ENCODE measurements around the gene SLC39A6.
A peak's percentile ranks its signal among the peaks of the same experiment; 100 is the strongest.
"Not testable (repeated sequence)": the region's sequence is repeated elsewhere in the genome, so short reads cannot be mapped to it uniquely, and the experiment has no call there.

SLC39A6 gene

GRCh38 chr18:36099311-36099710 is 29.8 kb downstream of the SLC39A6 start:
- Histone ChIP-seq H3K4me3 (no peak overlapping the region), H3K36me3 (ENCODE audit: insufficient read depth, low read length) (no peaks in the 10 kb centered on the region), H3K9me3 (ENCODE audit: low read depth, low read length) (no peaks in the 10 kb centered on the region), H3K9ac (ENCODE audit: insufficient read length) (no peak overlapping the region), H3K27ac (no peak overlapping the region)
- TF ChIP-seq EZH2 (IDR thresholded peaks at IDR 0.05) (no peak), POLR2AphosphoS5 (IDR thresholded peaks at IDR 0.05; ENCODE audit: borderline replicate concordance, low read depth, low read length) (no peak), FOXP2 (optimal IDR thresholded peaks at IDR 0.05; ENCODE audit: control extremely low read depth, extremely low read length, insufficient read depth) (no peak)
- no peak for DNase-seq (ENCODE audit: low read depth, low spot score)

- no peak for DNase-seq (ENCODE audit: low read depth, low spot score)
- TF ChIP-seq EZH2 (IDR thresholded peaks at IDR 0.05): no peak
- no peak for TF ChIP-seq FOXP2 (optimal IDR thresholded peaks at IDR 0.05; ENCODE audit: control extremely low read depth, extremely low read length, insufficient read depth)
- TF ChIP-seq POLR2AphosphoS5 (IDR thresholded peaks at IDR 0.05; ENCODE audit: borderline replicate concordance, low read depth, low read length): no peak
- no peak overlapping the region for H3K27ac ChIP-seq
- no peaks in the 10 kb centered on the region for H3K36me3 ChIP-seq (ENCODE audit: insufficient read depth, low read length)
- no peak overlapping the region for H3K4me3 ChIP-seq
- H3K9ac ChIP-seq (ENCODE audit: insufficient read length): no peak overlapping the region
- H3K9me3 ChIP-seq (ENCODE audit: low read depth, low read length): no peaks in the 10 kb centered on the region
Measured at GRCh38 chr18:36096955-36097354, 32.2 kb downstream of the SLC39A6 start.

GRCh38 chr18:36095936-36096519 is 33.1 kb downstream of the SLC39A6 start:
- H3K36me3 ChIP-seq (ENCODE audit: insufficient read depth, low read length): no peaks in the 10 kb centered on the region
- H3K27ac ChIP-seq: no peak overlapping the region
- peak; percentile 50 for DNase-seq (ENCODE audit: low read depth, low spot score)
- no peaks in the 10 kb centered on the region for H3K9me3 ChIP-seq (ENCODE audit: low read depth, low read length)
- no peak for TF ChIP-seq POLR2AphosphoS5 (IDR thresholded peaks at IDR 0.05; ENCODE audit: borderline replicate concordance, low read depth, low read length)
- no peak for TF ChIP-seq EZH2 (IDR thresholded peaks at IDR 0.05)
- TF ChIP-seq FOXP2 (optimal IDR thresholded peaks at IDR 0.05; ENCODE audit: control extremely low read depth, extremely low read length, insufficient read depth): no peak
- H3K4me3 ChIP-seq: no peak overlapping the region
- H3K9ac ChIP-seq (ENCODE audit: insufficient read length): no peak overlapping the region

- Histone ChIP-seq H3K4me3 (no peak overlapping the region), H3K27ac (no peak overlapping the region), H3K9ac (ENCODE audit: insufficient read length) (no peak overlapping the region), H3K9me3 (ENCODE audit: low read depth, low read length) (no peaks in the 10 kb centered on the region), H3K36me3 (ENCODE audit: insufficient read depth, low read length) (no peaks in the 10 kb centered on the region)
- no peak for TF ChIP-seq EZH2 (IDR thresholded peaks at IDR 0.05)
- TF ChIP-seq POLR2AphosphoS5 (IDR thresholded peaks at IDR 0.05; ENCODE audit: borderline replicate concordance, low read depth, low read length): no peak
- no peak for TF ChIP-seq FOXP2 (optimal IDR thresholded peaks at IDR 0.05; ENCODE audit: control extremely low read depth, extremely low read length, insufficient read depth)
- DNase-seq (ENCODE audit: low read depth, low spot score): no peak
Measured at GRCh38 chr18:36094431-36094830, 34.7 kb downstream of the SLC39A6 start.

GRCh38 chr18:36092116-36092515 is 37.0 kb downstream of the SLC39A6 start:
- H3K9ac ChIP-seq (ENCODE audit: insufficient read length); H3K9me3 ChIP-seq (ENCODE audit: low read depth, low read length); H3K36me3 ChIP-seq (ENCODE audit: insufficient read depth, low read length); H3K4me3 ChIP-seq; DNase-seq (ENCODE audit: low read depth, low spot score); H3K27ac ChIP-seq: not testable (repeated sequence)

GRCh38 chr18:36089001-36089400 is 40.1 kb downstream of the SLC39A6 start:
- Histone ChIP-seq H3K9me3 (ENCODE audit: low read depth, low read length) (no peaks in the 10 kb centered on the region), H3K27ac (no peak overlapping the region), H3K9ac (ENCODE audit: insufficient read length) (no peak overlapping the region), H3K36me3 (ENCODE audit: insufficient read depth, low read length) (no peaks in the 10 kb centered on the region), H3K4me3 (no peak overlapping the region)
- no peak for TF ChIP-seq EZH2 (IDR thresholded peaks at IDR 0.05)
- no peak for TF ChIP-seq FOXP2 (optimal IDR thresholded peaks at IDR 0.05; ENCODE audit: control extremely low read depth, extremely low read length, insufficient read depth)
- TF ChIP-seq POLR2AphosphoS5 (IDR thresholded peaks at IDR 0.05; ENCODE audit: borderline replicate concordance, low read depth, low read length): no peak
- DNase-seq (ENCODE audit: low read depth, low spot score): no peak

GRCh38 chr18:36088256-36088655 is 40.9 kb downstream of the SLC39A6 start:
- Histone ChIP-seq H3K27ac (no peak overlapping the region), H3K4me3 (no peak overlapping the region), H3K36me3 (ENCODE audit: insufficient read depth, low read length) (no peaks in the 10 kb centered on the region), H3K9me3 (ENCODE audit: low read depth, low read length) (no peaks in the 10 kb centered on the region), H3K9ac (ENCODE audit: insufficient read length) (no peak overlapping the region)
- DNase-seq (ENCODE audit: low read depth, low spot score): no peak
- TF ChIP-seq POLR2AphosphoS5 (IDR thresholded peaks at IDR 0.05; ENCODE audit: borderline replicate concordance, low read depth, low read length): no peak
- no peak for TF ChIP-seq FOXP2 (optimal IDR thresholded peaks at IDR 0.05; ENCODE audit: control extremely low read depth, extremely low read length, insufficient read depth)

GRCh38 chr18:36086186-36086585 is 43.0 kb downstream of the SLC39A6 start:
- Histone ChIP-seq H3K9ac (ENCODE audit: insufficient read length) (no peak overlapping the region), H3K27ac (no peak overlapping the region), H3K9me3 (ENCODE audit: low read depth, low read length) (no peaks in the 10 kb centered on the region), H3K36me3 (ENCODE audit: insufficient read depth, low read length) (no peaks in the 10 kb centered on the region), H3K4me3 (no peak overlapping the region)
- no peak for DNase-seq (ENCODE audit: low read depth, low spot score)
- TF ChIP-seq EZH2 (IDR thresholded peaks at IDR 0.05) (no peak), FOXP2 (optimal IDR thresholded peaks at IDR 0.05; ENCODE audit: control extremely low read depth, extremely low read length, insufficient read depth) (no peak), POLR2AphosphoS5 (IDR thresholded peaks at IDR 0.05; ENCODE audit: borderline replicate concordance, low read depth, low read length) (no peak)

GRCh38 chr18:36085195-36085594 is 43.9 kb downstream of the SLC39A6 start:
- TF ChIP-seq EZH2 (IDR thresholded peaks at IDR 0.05) (no peak), POLR2AphosphoS5 (IDR thresholded peaks at IDR 0.05; ENCODE audit: borderline replicate concordance, low read depth, low read length) (no peak), FOXP2 (optimal IDR thresholded peaks at IDR 0.05; ENCODE audit: control extremely low read depth, extremely low read length, insufficient read depth) (no peak)
- no peak for DNase-seq (ENCODE audit: low read depth, low spot score)

More at GRCh38 chr18:36085195-36085594, 43.9 kb downstream of the SLC39A6 start:
- H3K9ac ChIP-seq (ENCODE audit: insufficient read length): no peak overlapping the region
- H3K36me3 ChIP-seq (ENCODE audit: insufficient read depth, low read length): no peaks in the 10 kb centered on the region
- H3K27ac ChIP-seq: no peak overlapping the region
- no peak overlapping the region for H3K4me3 ChIP-seq
- no peaks in the 10 kb centered on the region for H3K9me3 ChIP-seq (ENCODE audit: low read depth, low read length)

Data from SK-N-MC (cell line).